IMR-90 (cell line): ENCODE results near the gene AVPI1. TPM values are rescaled to one million over a fixed set of nuclear protein-coding genes. Genes with fewer than 3 reads are reported as not detected.

Experiments
- ATAC-seq: fragments of 200-7000 bp; cut with Tn5 transposase; 2 replicates; pipeline ENCODE4 v1.9.1; 2020; ENCODE audit warnings: low read depth, mild to moderate bottlenecking, moderate library complexity
- BruUV-seq: library from RNA; stranded (reverse); fragments of 400-500 nt; replicated peaks from 2 replicates; lab custom pipeline; 2021; lab: Mats Ljungman, UMichigan
- CTCF ChIA-PET: fragments of 300-600 bp; formaldehyde crosslinking; extraction: SDS; loops from one replicate; lab custom pipeline; 2021; ENCODE audit warnings: antibody characterized with exemption; lab: Yijun Ruan, JAX
- POLR2A ChIA-PET: fragments of 300-600 bp; sonication (Branson Sonifier 250); formaldehyde crosslinking; loops from one replicate; lab custom pipeline; 2022; ENCODE audit warnings: antibody characterized with exemption; ENCODE audit not compliant: unreplicated experiment; lab: Charles Lee
- DNase-seq: peaks from one replicate; pipeline ENCODE4 v3.0.0; 2013
- H2AFZ ChIP-seq: replicated peaks from 2 replicates; pipeline ENCODE3; 2013; ENCODE audit warnings: low read length, mild to moderate bottlenecking; ENCODE audit not compliant: poor library complexity
- H2AK5ac ChIP-seq: 2 replicates; pipeline ENCODE4 v1.6.1; 2013; ENCODE audit warnings: low read depth, low read length, inconsistent platforms
- H2AK9ac ChIP-seq: replicated peaks from 2 replicates; pipeline ENCODE3; 2013; ENCODE audit warnings: mild to moderate bottlenecking, low read depth, low read length, moderate library complexity; ENCODE audit not compliant: poor library complexity
- H2BK120ac ChIP-seq: 2 replicates; pipeline ENCODE4 v1.6.1; 2013; ENCODE audit warnings: low read depth, low read length, inconsistent platforms
- H2BK15ac ChIP-seq: 3 replicates; pipeline ENCODE4 v1.6.1; 2013; ENCODE audit warnings: low read depth, low read length, inconsistent platforms
- H2BK20ac ChIP-seq: 2 replicates; pipeline ENCODE4 v1.6.1; 2013; ENCODE audit warnings: low read depth, mild to moderate bottlenecking, inconsistent platforms, low read length, moderate library complexity
- H2BK5ac ChIP-seq: 2 replicates; pipeline ENCODE4 v1.6.1; 2013; ENCODE audit warnings: mild to moderate bottlenecking, low read depth, low read length, inconsistent platforms; ENCODE audit not compliant: poor library complexity, severe bottlenecking
- H3K14ac ChIP-seq: replicated peaks from 2 replicates; pipeline ENCODE4 v1.6.1; 2013; ENCODE audit warnings: low read depth, low read length, inconsistent platforms
- H3K18ac ChIP-seq: 2 replicates; pipeline ENCODE4 v1.6.1; 2013; ENCODE audit warnings: low read depth, low read length, control low read depth
- H3K23ac ChIP-seq: 2 replicates; pipeline ENCODE4 v1.6.1; 2013; ENCODE audit warnings: low read depth, low read length, inconsistent platforms
- H3K27ac ChIP-seq: 2 replicates; pipeline ENCODE4 v1.5.1; 2013; ENCODE audit warnings: mild to moderate bottlenecking, control low read depth, low read length; ENCODE audit not compliant: insufficient read depth
- H3K27me3 ChIP-seq: 2 replicates; pipeline ENCODE4 v1.6.1; 2013; ENCODE audit warnings: low read length; ENCODE audit not compliant: control insufficient read depth, insufficient read depth
- H3K36me3 ChIP-seq: 2 replicates; pipeline ENCODE4 v1.6.1; 2013; ENCODE audit warnings: low read length, mixed read lengths; ENCODE audit not compliant: control insufficient read depth, insufficient read depth
- H3K4ac ChIP-seq: 2 replicates; pipeline ENCODE4 v1.6.1; 2013; ENCODE audit warnings: low read depth, low read length, inconsistent platforms
- H3K4me1 ChIP-seq: 2 replicates; pipeline ENCODE4 v1.6.1; 2013; ENCODE audit warnings: low read length, mixed read lengths; ENCODE audit not compliant: control insufficient read depth, insufficient read depth
- H3K4me2 ChIP-seq: 2 replicates; pipeline ENCODE4 v1.6.1; 2013; ENCODE audit warnings: low read depth, mild to moderate bottlenecking, control low read depth, low read length, moderate library complexity
- H3K4me3 ChIP-seq: 2 replicates; pipeline ENCODE4 v1.5.1; 2013; ENCODE audit warnings: low read depth, mild to moderate bottlenecking, control low read depth, low read length, moderate library complexity; ENCODE audit not compliant: insufficient read depth
- H3K56ac ChIP-seq: 2 replicates; pipeline ENCODE4 v1.6.1; 2013; ENCODE audit warnings: low read length, inconsistent platforms; ENCODE audit not compliant: insufficient read depth; ENCODE audit errors: extremely low read depth
- H3K79me1 ChIP-seq, 2 experiments: 2 replicates each; pipeline ENCODE4 v1.6.1; 2013; ENCODE audit warnings: low read length in 2 of 2, inconsistent platforms in 1 of 2, low read depth in 1 of 2
- H3K9ac ChIP-seq: 2 replicates; pipeline ENCODE4 v1.6.1; 2013; ENCODE audit warnings: low read depth, low read length, control low read depth
- H3K9me1 ChIP-seq: 2 replicates; pipeline ENCODE4 v1.6.1; 2013; ENCODE audit warnings: low read length, inconsistent platforms; ENCODE audit not compliant: insufficient read depth
- H3K9me3 ChIP-seq: 2 replicates; pipeline ENCODE4 v1.6.1; 2013; ENCODE audit warnings: low read length; ENCODE audit not compliant: control insufficient read depth, insufficient read depth
- H4K20me1 ChIP-seq: 2 replicates; pipeline ENCODE4 v1.6.1; 2013; ENCODE audit warnings: low read length, inconsistent platforms; ENCODE audit not compliant: insufficient read depth
- H4K5ac ChIP-seq: 2 replicates; pipeline ENCODE4 v1.6.1; 2013; ENCODE audit warnings: mild to moderate bottlenecking, low read depth, low read length, control low read depth
- H4K8ac ChIP-seq, 2 experiments: 2 replicates each; pipeline ENCODE4 v1.6.1; 2013; ENCODE audit warnings: low read depth in 2 of 2, low read length in 2 of 2, control low read depth in 1 of 2, inconsistent platforms in 1 of 2
- H4K91ac ChIP-seq: 2 replicates; pipeline ENCODE4 v1.6.1; 2013; ENCODE audit warnings: low read depth, low read length, inconsistent platforms; ENCODE audit not compliant: insufficient read depth
- ELK1 ChIP-seq: fragments of 150-350 bp; IDR thresholded peaks from 2 replicates; pipeline ENCODE4 v1.6.1; 2016; ENCODE audit warnings: low read depth, mild to moderate bottlenecking, low read length, moderate library complexity, borderline replicate concordance
- SMC3 ChIP-seq: fragments of 150-350 bp; IDR thresholded peaks from 2 replicates; pipeline ENCODE4 v1.6.1; 2016; ENCODE audit warnings: low read depth, mild to moderate bottlenecking, antibody characterized with exemption, low read length, moderate library complexity
- WGBS, 2 experiments: methylation state at CpG; one replicate each; pipeline versions ENCODE4 v1.1.5 to v1.1.7; 2013; ENCODE audit warnings: missing lambda C conversion rate in 2 of 2; ENCODE audit not compliant: insufficient read length in 1 of 2; ENCODE audit errors: extremely low coverage in 2 of 2; 5-methylcytosine and 5-hydroxymethylcytosine counted together
- dilution Hi-C: fragments of 300-500 bp; cut with HindIII; formaldehyde crosslinking; loops from one replicate; pipeline ENCODE4 v1.14.3; 2018; ENCODE audit warnings: low sequenced_read_pairs; ENCODE audit not compliant: unreplicated experiment
- in situ Hi-C: fragments of 300-500 bp; cut with MboI; formaldehyde crosslinking; loops from 3 replicates; pipeline ENCODE4 v1.14.3; 2019; ENCODE audit warnings: low sequenced_read_pairs, inconsistent platforms, mixed read lengths
- intact Hi-C: fragments of 100-400 bp; cut with micrococcal nuclease; formaldehyde crosslinking; loops from 2 replicates; pipeline ENCODE4 v1.10.0; 2022
- polyA plus RNA-seq, 3 experiments: library from polyadenylated mRNA; depleted of rRNA; stranded (reverse); fragments of >200 nt; gene quantifications; 2 replicates each; pipeline ENCODE4 v1.2.3, GENCODE V29; 2012; ENCODE audit warnings: low replicate concordance in 1 of 3
- total RNA-seq: library from RNA; depleted of rRNA; stranded (reverse); fragments of >200 nt; gene quantifications from 2 replicates; pipeline ENCODE4 v1.2.3, GENCODE V29; 2012

Gene AVPI1
- total and polyA plus RNA-seq, 2 of the 4 experiments (the other 2 are of a cell fraction) = 26.7 to 29.8 TPM

GRCh38 chr10:97667463-97667862 is 19.6 kb downstream of the AVPI1 start:
- WGBS, 2 experiments = 100% methylated on average over 1 of the region's 6 CpGs; no CpG with 5 or more reads in 1 of the 2 experiments
- ATAC-seq (no peak), DNase-seq (no peak)
- Histone ChIP-seq H2AFZ (no peak overlapping the region), H3K9ac (no peak overlapping the region), H4K20me1 (no peaks in the 10 kb centered on the region), H2BK120ac (no peak overlapping the region), H3K4me2 (no peak overlapping the region), H3K4me1 (no peaks in the 10 kb centered on the region), H2BK20ac (no peak overlapping the region), H3K56ac (no peak overlapping the region), H2BK5ac (no peak overlapping the region), H2AK9ac (no peak overlapping the region), H4K5ac (no peak overlapping the region), H3K23ac (no peak overlapping the region), H3K79me1 (peaks cover 8 to 16% of the 10 kb centered on the region in 2 experiments), H3K36me3 (peaks cover 48% of the 10 kb centered on the region), H2AK5ac (no peak overlapping the region), H4K8ac (no peak overlapping the region), H3K14ac (no peak overlapping the region), H3K27me3 (no peaks in the 10 kb centered on the region), H3K4me3 (no peak overlapping the region), H3K9me1 (no peaks in the 10 kb centered on the region), H3K4ac (no peak overlapping the region), H2BK15ac (no peak overlapping the region), H3K9me3 (no peaks in the 10 kb centered on the region), H3K27ac (no peak overlapping the region), H3K18ac (no peak overlapping the region), H4K91ac (no peak overlapping the region)
- ChIA-PET CTCF (interaction anchor here (1.2 kb wide), 1 partner anchor 58 kb away, joined by 7 read pairs; no protein-coding TSS in a partner anchor), POLR2A (no interaction called here)
- dilution Hi-C loops (no loop called here), intact Hi-C loops (no loop called here), in situ Hi-C loops (no loop called here)
- TF ChIP-seq SMC3 (no peak), ELK1 (no peak)
- BruUV-seq = no TSS peak
